GM18517 (cell line): ENCODE measurements around the gene TEX14.
"Not testable (repeated sequence)": the region's sequence is repeated elsewhere in the genome, so short reads cannot be mapped to it uniquely, and the experiment has no call there.

Source experiments
- ATAC-seq: cut with Tn5 transposase; IDR thresholded peaks from one replicate; pipeline ENCODE4 v1.9.1; 2021; ENCODE audit warnings: mild to moderate bottlenecking, moderate library complexity; ENCODE audit not compliant: unreplicated experiment

TEX14 gene

GRCh38 chr17:58614859-58615459 is 76.9 kb downstream of the TEX14 start:
- ATAC-seq, result no peak

- ATAC-seq, result no peak
These were observed 80.5 kb downstream of the TEX14 start for GRCh38 chr17:58611331-58611730.

DNA sequence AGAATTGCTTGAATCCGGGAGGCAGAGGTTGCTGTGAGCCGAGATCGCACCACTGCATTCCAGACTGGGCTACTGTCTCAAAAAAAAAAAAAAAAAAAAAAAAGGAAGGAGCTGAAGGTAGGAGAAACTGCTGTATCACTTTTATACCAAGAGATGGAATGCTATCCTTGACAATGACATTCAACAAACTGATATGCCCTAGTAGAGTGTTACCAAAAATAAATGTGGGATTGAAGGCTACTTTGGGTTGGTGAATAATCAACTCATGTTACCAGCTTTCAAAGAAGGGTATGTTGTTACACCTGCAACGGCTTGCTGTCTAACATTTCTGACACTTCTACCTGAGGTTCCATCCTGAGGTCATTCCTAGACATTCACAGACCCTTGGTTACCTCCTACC is 84.9 kb downstream of the TEX14 start:
- no peak for ATAC-seq

DNA sequence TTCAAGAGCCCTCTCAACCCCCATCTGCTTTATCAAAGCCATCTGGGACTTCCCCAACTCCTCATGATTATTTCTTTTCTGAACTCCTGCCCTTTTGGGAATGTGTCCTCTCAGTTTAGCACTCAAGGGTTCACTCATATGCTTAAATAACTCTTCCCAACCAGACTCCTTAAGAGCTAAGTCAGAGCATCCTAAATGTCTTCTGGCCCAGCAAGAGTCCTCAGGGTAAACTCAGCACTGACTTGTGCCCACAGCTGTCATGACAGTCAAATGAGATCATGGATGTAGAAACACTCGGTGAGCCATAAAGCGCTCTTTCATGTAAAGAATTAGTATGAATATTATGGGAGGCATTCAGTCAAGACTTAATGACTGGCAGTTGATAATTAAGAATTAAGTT is 85.9 kb downstream of the TEX14 start:
- no peak for ATAC-seq

DNA sequence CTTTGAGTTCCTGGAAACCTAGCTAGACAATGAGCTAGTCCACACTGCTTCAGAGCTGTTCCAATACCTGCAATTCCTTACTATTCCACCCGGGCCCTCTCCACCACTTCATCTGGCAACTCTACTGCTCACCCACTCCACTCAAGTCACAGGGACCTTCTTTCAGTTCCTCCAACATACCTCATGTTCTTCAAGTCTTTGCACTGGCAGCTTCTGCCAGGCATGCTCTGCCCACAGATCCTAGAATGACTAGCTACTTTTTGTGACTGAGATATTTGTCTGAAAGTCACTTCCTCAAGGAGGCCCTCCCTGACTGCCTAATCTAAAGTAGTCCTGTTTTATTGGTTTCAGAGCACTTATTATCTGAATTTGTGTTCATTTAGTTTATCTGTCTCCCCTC is 86.4 kb downstream of the TEX14 start:
- no peak for ATAC-seq

GRCh38 chr17:58601976-58602375 is 89.9 kb downstream of the TEX14 start:
- ATAC-seq, result no peak

GRCh38 chr17:58597371-58597770 is 94.5 kb downstream of the TEX14 start:
- ATAC-seq, result no peak

- no peak for ATAC-seq
These were observed 96.6 kb downstream of the TEX14 start for GRCh38 chr17:58595194-58595792.

DNA sequence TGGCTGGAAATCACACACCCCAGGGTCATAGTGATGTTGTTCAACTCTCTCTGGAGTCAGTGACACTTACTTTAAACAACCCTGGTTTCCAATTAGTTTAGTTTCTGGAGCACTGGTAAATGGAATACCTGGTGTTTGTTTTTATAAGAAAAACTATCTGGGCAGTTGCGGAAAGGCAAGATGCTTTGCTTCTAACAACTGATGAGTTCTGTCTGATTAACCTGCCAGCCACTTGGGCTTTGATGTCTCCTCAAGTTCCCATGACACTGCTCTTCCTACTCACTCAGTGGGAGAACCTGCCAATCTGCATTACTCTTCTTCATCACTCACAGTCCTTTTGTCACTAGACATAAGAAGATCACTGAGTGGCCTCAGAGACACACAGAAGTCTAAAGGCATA is 98.7 kb downstream of the TEX14 start:
- ATAC-seq, result no peak

- no peak for ATAC-seq
These were observed 100.4 kb downstream of the TEX14 start for GRCh38 chr17:58591455-58591854.

GRCh38 chr17:58590377-58590776 is 101.5 kb downstream of the TEX14 start:
- ATAC-seq, result no peak

DNA sequence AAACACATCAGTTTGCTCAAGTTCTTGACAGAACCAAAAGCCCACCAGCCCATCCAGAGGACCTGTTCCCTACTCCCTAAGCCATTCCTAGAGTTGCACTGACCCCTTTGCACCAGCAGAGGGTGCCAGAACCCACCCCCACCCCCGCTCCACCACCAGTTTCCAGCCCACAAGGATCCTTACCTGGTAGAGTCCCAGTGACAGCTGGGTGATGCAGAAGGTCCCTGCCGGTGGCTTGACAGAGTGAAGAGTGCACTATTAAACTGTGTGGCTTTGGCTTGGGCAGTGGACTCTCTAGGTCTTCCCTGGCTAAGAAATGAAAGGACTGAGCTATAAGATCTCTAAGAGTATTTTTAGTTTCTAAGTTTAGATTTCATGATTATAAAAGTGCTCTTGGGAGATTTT is 104.1 kb downstream of the TEX14 start:
- peak; percentile 59 for ATAC-seq

- ATAC-seq, result no peak
These were observed 105.7 kb downstream of the TEX14 start for GRCh38 chr17:58586009-58586644.

DNA sequence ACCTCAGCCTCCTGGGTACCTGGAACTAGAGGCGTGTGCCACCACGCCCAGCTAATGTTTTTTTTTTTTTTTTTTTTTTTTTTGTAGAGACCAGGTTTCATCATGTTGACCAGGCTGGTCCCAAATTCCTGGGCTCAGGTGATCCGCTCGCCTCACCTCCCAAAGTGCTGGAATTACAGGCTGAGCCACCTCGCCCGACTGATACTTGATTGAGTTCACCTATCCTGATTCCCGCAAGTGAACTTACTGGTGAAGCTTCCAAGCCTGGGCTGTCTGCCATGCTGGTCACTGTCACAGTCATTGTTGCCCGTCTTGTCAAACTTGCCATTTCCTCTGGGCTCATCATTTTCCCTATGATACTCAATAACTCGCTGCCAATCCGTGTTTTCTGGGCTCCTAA is 106.3 kb downstream of the TEX14 start:
- ATAC-seq, result no peak

GRCh38 chr17:58583486-58583885 is 108.4 kb downstream of the TEX14 start:
- ATAC-seq, result no peak

DNA sequence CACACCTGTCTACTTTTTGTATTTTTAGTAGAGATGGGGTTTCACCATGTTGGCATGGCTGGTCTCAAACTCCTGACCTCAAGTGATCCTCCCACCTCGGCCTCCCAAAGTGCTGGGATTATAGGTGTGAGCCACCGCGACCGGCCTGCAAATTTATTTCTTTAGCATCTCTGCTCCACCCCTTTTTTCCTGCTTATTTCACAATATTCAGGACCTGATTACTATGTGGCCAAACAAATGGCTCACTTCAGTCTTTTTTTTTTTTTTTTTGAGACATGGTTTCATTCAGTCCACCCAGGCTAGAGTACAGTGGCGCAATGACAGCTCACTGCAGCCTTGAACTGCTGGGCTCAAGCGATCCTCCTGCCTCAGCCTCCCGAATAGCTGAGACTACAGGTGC is 109.1 kb downstream of the TEX14 start:
- ATAC-seq, result not testable (repeated sequence)

DNA sequence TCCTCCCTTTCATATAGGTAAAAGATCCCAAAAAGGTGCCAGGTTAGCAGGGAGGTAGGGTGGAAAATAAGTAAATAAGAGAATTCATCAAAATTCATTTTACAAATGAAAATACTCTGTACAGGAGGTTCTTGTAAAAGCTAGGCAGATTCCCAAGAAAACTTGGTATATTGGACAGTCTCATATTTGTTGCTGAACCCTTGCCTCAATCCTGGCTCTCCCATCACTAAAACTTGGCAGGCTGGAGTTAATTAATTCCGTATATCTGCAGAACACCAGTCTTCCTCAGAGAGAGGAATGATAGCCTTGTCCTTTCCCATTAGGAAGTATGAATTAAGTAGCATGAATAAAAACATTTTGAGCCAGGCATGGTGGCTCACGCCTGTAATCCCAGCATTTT is 111.2 kb downstream of the TEX14 start:
- ATAC-seq, result no peak

DNA sequence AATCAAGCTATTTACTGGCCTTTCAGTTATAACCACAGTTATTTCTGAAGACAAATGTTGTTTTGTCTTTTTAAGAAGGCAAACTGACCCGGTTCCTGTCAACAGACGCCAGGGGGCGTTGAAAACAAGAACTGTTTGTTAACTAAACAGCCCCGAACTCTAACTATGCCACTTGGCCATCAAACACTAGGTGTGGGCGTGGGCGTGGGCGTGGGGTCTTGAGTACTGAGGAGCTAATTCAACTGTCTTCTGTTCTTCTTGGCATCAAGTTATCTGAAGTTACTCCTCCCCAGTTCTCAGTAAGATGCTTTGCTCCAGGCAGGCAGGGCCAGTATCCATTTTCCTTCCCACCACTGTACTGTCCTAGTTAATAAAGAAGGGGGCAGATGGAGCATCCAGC is 114.1 kb downstream of the TEX14 start:
- ATAC-seq, result no peak

DNA sequence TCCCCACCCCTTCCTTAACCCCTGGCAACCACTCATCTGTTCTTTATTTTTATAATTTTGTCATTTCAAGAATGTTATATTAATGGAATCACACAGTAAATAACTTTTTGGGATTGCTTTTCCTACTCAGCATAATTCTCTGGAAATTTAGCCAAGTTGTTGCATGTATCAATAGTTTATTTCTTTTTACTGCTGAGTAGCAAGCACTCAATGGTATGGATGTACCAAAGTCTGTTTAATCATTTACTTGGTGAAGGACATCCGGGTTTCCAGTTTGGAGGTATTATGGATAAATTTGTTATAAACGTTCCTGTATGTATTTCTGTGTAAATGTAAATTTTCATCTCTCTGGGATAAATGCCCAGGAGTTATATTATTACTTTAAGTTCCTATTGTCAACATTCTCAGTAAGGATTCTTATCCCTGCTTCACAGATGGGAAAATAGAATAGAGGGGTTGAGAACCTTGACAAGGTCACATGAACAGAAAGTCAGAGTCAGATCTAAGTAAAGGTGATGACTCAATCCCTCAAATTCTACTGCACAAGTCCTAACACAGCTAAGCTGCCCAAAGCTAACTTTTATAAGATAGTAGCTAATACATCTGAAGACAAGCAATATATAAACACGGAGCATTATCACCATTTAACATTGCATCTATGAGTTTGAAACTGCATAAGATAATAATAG is 115.0 kb downstream of the TEX14 start:
- ATAC-seq, result no peak

GRCh38 chr17:58575511-58575910 is 116.3 kb downstream of the TEX14 start:
- no peak for ATAC-seq

DNA sequence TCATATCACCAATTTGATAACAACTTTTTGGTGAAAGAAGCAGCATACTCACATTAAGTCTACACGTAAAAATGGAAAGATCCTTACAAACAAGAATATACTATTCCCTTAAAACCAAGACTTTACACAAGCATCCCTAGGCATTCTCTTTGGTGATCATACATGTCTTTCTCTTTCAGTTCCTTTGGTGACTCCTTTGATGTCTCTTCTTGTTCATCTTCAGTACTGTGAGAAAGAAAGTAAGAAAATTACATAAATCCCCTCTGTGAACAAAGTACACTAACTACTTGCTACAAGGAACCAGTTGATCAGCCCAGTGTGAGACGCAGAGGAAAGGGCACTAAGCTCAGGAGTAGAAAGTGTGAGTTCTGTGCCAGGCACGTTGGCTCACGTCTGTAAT is 117.8 kb downstream of the TEX14 start:
- ATAC-seq, result no peak

GRCh38 chr17:58572846-58573245 is 119.0 kb downstream of the TEX14 start:
- no peak for ATAC-seq
